ENCODE data around the gene ST6GALNAC5.
A peak's percentile ranks its signal among the peaks of the same experiment; 100 is the strongest.

ST6GALNAC5 gene

GRCh38 chr1:76944942-76945341, 77.7 kb downstream of the ST6GALNAC5 start:
- H3K4me3 ChIP-seq (replicated peaks; ENCODE audit: low read depth, low read length): no peak overlapping the region
- DNase-seq (ENCODE audit: low read depth): no peak
- TF ChIP-seq CTCF (IDR thresholded peaks at IDR 0.05; ENCODE audit: low read length, missing control alignments): no peak

GRCh38 chr1:76948846-76949245, 81.6 kb downstream of the ST6GALNAC5 start:
- no peak overlapping the region for H3K4me3 ChIP-seq (replicated peaks; ENCODE audit: low read depth, low read length)
- TF ChIP-seq CTCF (IDR thresholded peaks at IDR 0.05; ENCODE audit: low read length, missing control alignments): no peak
- DNase-seq (ENCODE audit: low read depth): no peak

- DNase-seq (ENCODE audit: low read depth): no peak
- no peak overlapping the region for H3K4me3 ChIP-seq (replicated peaks; ENCODE audit: low read depth, low read length)
- no peak for TF ChIP-seq CTCF (IDR thresholded peaks at IDR 0.05; ENCODE audit: low read length, missing control alignments)
Measured at GRCh38 chr1:76949503-76949902, 82.2 kb downstream of the ST6GALNAC5 start.

- TF ChIP-seq CTCF (IDR thresholded peaks at IDR 0.05; ENCODE audit: low read length, missing control alignments): no peak
- H3K4me3 ChIP-seq (replicated peaks; ENCODE audit: low read depth, low read length): no peak overlapping the region
- no peak for DNase-seq (ENCODE audit: low read depth)
Measured at GRCh38 chr1:76950306-76950705, 83.0 kb downstream of the ST6GALNAC5 start.

GRCh38 chr1:76951153-76951552, 83.9 kb downstream of the ST6GALNAC5 start:
- DNase-seq (ENCODE audit: low read depth): no peak
- no peak overlapping the region for H3K4me3 ChIP-seq (replicated peaks; ENCODE audit: low read depth, low read length)
- no peak for TF ChIP-seq CTCF (IDR thresholded peaks at IDR 0.05; ENCODE audit: low read length, missing control alignments)

GRCh38 chr1:76955652-76956051, 88.4 kb downstream of the ST6GALNAC5 start:
- H3K4me3 ChIP-seq (replicated peaks; ENCODE audit: low read depth, low read length): no peak overlapping the region
- no peak for TF ChIP-seq CTCF (IDR thresholded peaks at IDR 0.05; ENCODE audit: low read length, missing control alignments)
- peak; percentile 11 for DNase-seq (ENCODE audit: low read depth)

- no peak for TF ChIP-seq CTCF (IDR thresholded peaks at IDR 0.05; ENCODE audit: low read length, missing control alignments)
- no peak for DNase-seq (ENCODE audit: low read depth)
- no peak overlapping the region for H3K4me3 ChIP-seq (replicated peaks; ENCODE audit: low read depth, low read length)
Measured at GRCh38 chr1:76957961-76958360, 90.7 kb downstream of the ST6GALNAC5 start.

Data from fibroblast of pulmonary artery (primary cell).